GM23338 (cell line): Measurements from ENCODE around the gene RBL1. TPM values are rescaled to one million over a fixed set of nuclear protein-coding genes. Genes with fewer than 3 reads are reported as not detected.

Experiments used
- ATAC-seq: fragments of 200-7000 bp; cut with Tn5 transposase; 3 replicates; pipeline ENCODE4 v1.9.1; 2020
- DNase-seq: peaks from one replicate; pipeline ENCODE4 v3.0.0-alpha.2; 2015; ENCODE audit warnings: low spot score
- H2AFZ ChIP-seq: fragments of 200-600 bp; sonication (generic); 2 replicates; pipeline ENCODE4 v1.8.0; 2016; ENCODE audit warnings: antibody characterized with exemption, mild to moderate bottlenecking, moderate library complexity
- H3F3A ChIP-seq: fragments of 200-600 bp; sonication (generic); replicated peaks from 2 replicates; pipeline ENCODE4 v1.8.0; 2017; ENCODE audit warnings: antibody characterized with exemption, mixed run types, low read depth
- H3K27ac ChIP-seq: fragments of 200-600 bp; sonication (generic); 2 replicates; pipeline ENCODE4 v1.6.1; 2016; ENCODE audit warnings: low read depth
- H3K27me3 ChIP-seq: fragments of 200-600 bp; sonication (generic); 2 replicates; pipeline ENCODE4 v1.8.0; 2016; ENCODE audit warnings: mild to moderate bottlenecking, mixed run types, moderate library complexity; ENCODE audit not compliant: insufficient read depth
- H3K36me3 ChIP-seq: fragments of 200-600 bp; sonication (generic); 2 replicates; pipeline ENCODE4 v1.8.0; 2016; ENCODE audit warnings: mild to moderate bottlenecking; ENCODE audit not compliant: insufficient read depth
- H3K4me1 ChIP-seq: fragments of 200-600 bp; sonication (generic); 2 replicates; pipeline ENCODE4 v1.8.0; 2016; ENCODE audit warnings: mild to moderate bottlenecking, moderate library complexity; ENCODE audit not compliant: insufficient read depth
- H3K4me2 ChIP-seq: fragments of 200-600 bp; sonication (generic); 2 replicates; pipeline ENCODE4 v1.7.1; 2017; ENCODE audit warnings: mixed run types
- H3K4me3 ChIP-seq: fragments of 200-600 bp; sonication (generic); 2 replicates; pipeline ENCODE4 v1.6.1; 2016; ENCODE audit warnings: mixed run types
- H3K79me2 ChIP-seq: fragments of 200-600 bp; sonication (generic); replicated peaks from 2 replicates; pipeline ENCODE4 v1.8.0; 2017; ENCODE audit warnings: mild to moderate bottlenecking; ENCODE audit not compliant: insufficient read depth
- H3K9me2 ChIP-seq: fragments of 200-600 bp; sonication (generic); 2 replicates; pipeline ENCODE4 v1.8.0; 2017; ENCODE audit not compliant: insufficient read depth
- H4K20me1 ChIP-seq: fragments of 200-600 bp; sonication (generic); replicated peaks from 2 replicates; pipeline ENCODE4 v1.8.0; 2017; ENCODE audit warnings: mild to moderate bottlenecking; ENCODE audit not compliant: insufficient read depth
- H3K27ac Mint-ChIP-seq: 2 replicates; pipeline ENCODE4 v1.8.0; 2020; ENCODE audit warnings: inconsistent platforms, mild to moderate bottlenecking, moderate library complexity, mixed read lengths
- H3K27me3 Mint-ChIP-seq: 3 replicates; pipeline ENCODE4 v1.8.0; 2022; ENCODE audit warnings: low read depth, mild to moderate bottlenecking, moderate library complexity, mixed read lengths, inconsistent platforms; ENCODE audit not compliant: insufficient read depth, poor library complexity
- H3K36me3 Mint-ChIP-seq: 3 replicates; pipeline ENCODE4 v1.8.0; 2021; ENCODE audit warnings: low read depth, mild to moderate bottlenecking, inconsistent platforms, moderate library complexity, mixed read lengths
- H3K4me1 Mint-ChIP-seq: 3 replicates; pipeline ENCODE4 v1.8.0; 2020; ENCODE audit warnings: mild to moderate bottlenecking, inconsistent platforms, mixed read lengths
- H3K4me3 Mint-ChIP-seq: 3 replicates; pipeline ENCODE4 v1.8.0; 2021; ENCODE audit warnings: moderate library complexity, mild to moderate bottlenecking, inconsistent platforms, mixed read lengths
- H3K9me3 Mint-ChIP-seq: 3 replicates; pipeline ENCODE4 v1.8.0; 2020; ENCODE audit warnings: moderate library complexity, mild to moderate bottlenecking, inconsistent platforms, mixed read lengths
- CREB1 ChIP-seq: fragments of 250-450 bp; sonication (Bioruptor Pico); IDR thresholded peaks from 2 replicates; pipeline ENCODE4 v1.5.0; 2020; ENCODE audit warnings: low read depth, mild to moderate bottlenecking, moderate library complexity
- EZH2phosphoT487 ChIP-seq: fragments of 200-600 bp; sonication (generic); IDR thresholded peaks from one replicate; pipeline ENCODE4 v1.8.1; 2018; ENCODE audit warnings: antibody characterized with exemption; ENCODE audit not compliant: unreplicated experiment
- JUNB ChIP-seq: IDR thresholded peaks from one replicate; pipeline ENCODE4 v1.6.1; 2016; ENCODE audit warnings: antibody characterized with exemption; ENCODE audit not compliant: unreplicated experiment
- NANOG ChIP-seq: IDR thresholded peaks from 2 replicates; pipeline ENCODE4 v1.6.1; 2016; ENCODE audit warnings: antibody characterized with exemption, borderline replicate concordance
- POLR2AphosphoS5 ChIP-seq: IDR thresholded peaks from 2 replicates; pipeline ENCODE4 v1.6.1; 2016; ENCODE audit warnings: antibody characterized with exemption, low read depth
- polyA plus RNA-seq: library from polyadenylated mRNA; unstranded; fragments of >200 nt; fragmentation: Nextera tagmentation; extraction: Ambion mirVana; gene quantifications from 2 replicates; pipeline ENCODE4 v1.2.1, GENCODE V29; 2016
- total RNA-seq: library from RNA; depleted of rRNA; stranded (reverse); fragments of >200 nt; shearing (Covaris generic); gene quantifications from 2 replicates; pipeline ENCODE4 v1.2.3, GENCODE V29; 2014
- TF ChIP-seq, protein P1 (sequence below): IDR thresholded peaks from 2 replicates; pipeline ENCODE4 v1.6.1; 2016; ENCODE audit warnings: antibody characterized with exemption
- TF ChIP-seq, protein P2 (sequence below): IDR thresholded peaks from one replicate; pipeline ENCODE4 v1.6.1; 2018; ENCODE audit warnings: antibody characterized with exemption; ENCODE audit not compliant: unreplicated experiment
- TF ChIP-seq, protein P3 (sequence below), 2 experiments: fragments of 200-600 bp in 1 of 2; sonication (generic) in 1 of 2; conservative IDR thresholded peaks; 2 replicates each; pipeline versions ENCODE4 v1.5.1 to v1.6.1; 2016 to 2017; ENCODE audit warnings: antibody characterized with exemption in 2 of 2, low read depth in 2 of 2, mild to moderate bottlenecking in 2 of 2, moderate library complexity in 1 of 2
- TF ChIP-seq, protein P4 (sequence below): fragments of 250-450 bp; sonication (Bioruptor Pico); IDR thresholded peaks from 2 replicates; pipeline ENCODE4 v1.5.0; 2020; ENCODE audit warnings: mild to moderate bottlenecking, moderate library complexity

RBL1 gene
- total and polyA plus RNA-seq, 2 experiments from 2014 or later, result 6.4 to 12.6 TPM

DNA sequence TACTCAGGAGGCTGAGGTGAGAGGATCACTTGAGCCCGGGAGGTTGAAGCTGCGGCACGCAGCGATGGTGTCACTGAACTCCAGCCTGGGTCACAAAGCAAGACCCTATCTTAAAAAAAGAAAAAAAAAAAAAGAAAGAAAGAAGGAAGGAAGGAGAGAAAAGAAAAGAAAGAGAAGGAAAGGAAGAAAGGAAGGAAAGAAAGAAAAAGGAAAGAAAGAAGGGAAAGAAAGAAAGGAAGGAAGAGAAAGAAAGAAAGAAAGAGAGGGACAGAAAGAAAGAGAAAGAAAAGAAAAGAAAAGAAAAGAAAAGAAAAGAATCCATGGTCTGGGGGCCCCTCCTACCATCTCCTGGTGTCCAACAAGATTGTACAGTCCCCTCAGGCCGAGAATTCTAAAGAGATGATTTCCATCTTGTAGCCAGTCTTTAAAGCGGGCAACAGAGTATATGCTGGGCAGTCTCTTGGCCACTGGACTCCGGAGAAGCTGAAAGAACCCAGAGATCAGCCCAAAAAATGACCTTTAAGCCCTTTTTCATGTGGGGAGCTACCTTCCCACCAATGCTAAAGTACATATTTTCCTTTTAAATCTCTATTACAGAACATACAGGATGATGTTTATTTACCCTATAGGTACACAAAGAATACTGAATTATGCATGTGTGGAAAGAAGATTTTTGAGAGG, 23.7 kb upstream of the RBL1 start:
- Histone ChIP-seq H2AFZ (no peak overlapping the region), H3K79me2 (no peaks in the 10 kb centered on the region), H3K27ac (no peak overlapping the region), H3K36me3 (no peaks in the 10 kb centered on the region), H3K4me2 (no peak overlapping the region), H3F3A (no peaks in the 10 kb centered on the region), H3K4me3 (no peak overlapping the region), H4K20me1 (no peaks in the 10 kb centered on the region), H3K9me2 (no peaks in the 10 kb centered on the region), H3K4me1 (no peaks in the 10 kb centered on the region), H3K27me3 (no peaks in the 10 kb centered on the region)
- H3K4me1 Mint-ChIP-seq, result no peaks in the 10 kb centered on the region
- TF ChIP-seq CREB1 (no peak), POLR2AphosphoS5 (no peak), NANOG (no peak), JUNB (no peak)
- ATAC-seq (no peak), DNase-seq (no peak)
- no peak overlapping the region for H3K27ac Mint-ChIP-seq
- no peaks in the 10 kb centered on the region for H3K27me3 Mint-ChIP-seq
- H3K36me3 Mint-ChIP-seq, result peaks cover under 1% of the 10 kb centered on the region
- H3K4me3 Mint-ChIP-seq, result no peak overlapping the region
- peaks cover 8% of the 10 kb centered on the region for H3K9me3 Mint-ChIP-seq

DNA sequence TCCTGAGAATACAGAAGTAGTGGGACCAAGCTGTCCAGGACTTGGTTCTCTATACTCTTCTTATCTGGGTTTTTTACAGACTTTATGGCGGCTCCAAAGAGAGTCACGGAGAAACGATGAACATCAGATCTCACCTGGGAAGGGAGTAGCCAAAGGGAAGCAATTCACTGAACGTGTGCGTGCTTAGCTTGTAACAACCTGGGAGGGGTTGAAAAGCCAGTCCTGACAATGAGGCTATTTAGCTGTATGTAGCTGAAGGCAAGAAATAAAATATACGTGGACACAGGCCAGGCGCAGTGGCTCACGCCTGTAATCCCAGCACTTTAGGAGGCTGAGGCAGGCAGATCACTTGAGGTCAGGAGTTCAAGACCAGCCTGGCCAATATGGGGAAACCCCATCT, 18.2 kb upstream of the RBL1 start:
- ATAC-seq, result no peak
- H3K4me1 ChIP-seq, result no peaks in the 10 kb centered on the region
- H3K27ac Mint-ChIP-seq, result no peak overlapping the region
- no peaks in the 10 kb centered on the region for H3K27me3 Mint-ChIP-seq
- H3K4me3 ChIP-seq, result no peak overlapping the region
- H3K27ac ChIP-seq, result no peak overlapping the region
- no peaks in the 10 kb centered on the region for H3K4me1 Mint-ChIP-seq
- no peaks in the 10 kb centered on the region for H3K36me3 Mint-ChIP-seq
- H3K36me3 ChIP-seq, result no peaks in the 10 kb centered on the region
- no peaks in the 10 kb centered on the region for H3K9me2 ChIP-seq
- no peak overlapping the region for H3K4me2 ChIP-seq
- no peaks in the 10 kb centered on the region for H3F3A ChIP-seq
- H4K20me1 ChIP-seq, result no peaks in the 10 kb centered on the region
- H2AFZ ChIP-seq, result no peak overlapping the region
- no peak for DNase-seq
- no peaks in the 10 kb centered on the region for H3K9me3 Mint-ChIP-seq
- H3K27me3 ChIP-seq, result no peaks in the 10 kb centered on the region
- no peak overlapping the region for H3K4me3 Mint-ChIP-seq
- H3K79me2 ChIP-seq, result no peaks in the 10 kb centered on the region
- TF ChIP-seq, protein P1, sequence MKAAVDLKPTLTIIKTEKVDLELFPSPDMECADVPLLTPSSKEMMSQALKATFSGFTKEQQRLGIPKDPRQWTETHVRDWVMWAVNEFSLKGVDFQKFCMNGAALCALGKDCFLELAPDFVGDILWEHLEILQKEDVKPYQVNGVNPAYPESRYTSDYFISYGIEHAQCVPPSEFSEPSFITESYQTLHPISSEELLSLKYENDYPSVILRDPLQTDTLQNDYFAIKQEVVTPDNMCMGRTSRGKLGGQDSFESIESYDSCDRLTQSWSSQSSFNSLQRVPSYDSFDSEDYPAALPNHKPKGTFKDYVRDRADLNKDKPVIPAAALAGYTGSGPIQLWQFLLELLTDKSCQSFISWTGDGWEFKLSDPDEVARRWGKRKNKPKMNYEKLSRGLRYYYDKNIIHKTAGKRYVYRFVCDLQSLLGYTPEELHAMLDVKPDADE, result no peak
- TF ChIP-seq, protein P2, sequence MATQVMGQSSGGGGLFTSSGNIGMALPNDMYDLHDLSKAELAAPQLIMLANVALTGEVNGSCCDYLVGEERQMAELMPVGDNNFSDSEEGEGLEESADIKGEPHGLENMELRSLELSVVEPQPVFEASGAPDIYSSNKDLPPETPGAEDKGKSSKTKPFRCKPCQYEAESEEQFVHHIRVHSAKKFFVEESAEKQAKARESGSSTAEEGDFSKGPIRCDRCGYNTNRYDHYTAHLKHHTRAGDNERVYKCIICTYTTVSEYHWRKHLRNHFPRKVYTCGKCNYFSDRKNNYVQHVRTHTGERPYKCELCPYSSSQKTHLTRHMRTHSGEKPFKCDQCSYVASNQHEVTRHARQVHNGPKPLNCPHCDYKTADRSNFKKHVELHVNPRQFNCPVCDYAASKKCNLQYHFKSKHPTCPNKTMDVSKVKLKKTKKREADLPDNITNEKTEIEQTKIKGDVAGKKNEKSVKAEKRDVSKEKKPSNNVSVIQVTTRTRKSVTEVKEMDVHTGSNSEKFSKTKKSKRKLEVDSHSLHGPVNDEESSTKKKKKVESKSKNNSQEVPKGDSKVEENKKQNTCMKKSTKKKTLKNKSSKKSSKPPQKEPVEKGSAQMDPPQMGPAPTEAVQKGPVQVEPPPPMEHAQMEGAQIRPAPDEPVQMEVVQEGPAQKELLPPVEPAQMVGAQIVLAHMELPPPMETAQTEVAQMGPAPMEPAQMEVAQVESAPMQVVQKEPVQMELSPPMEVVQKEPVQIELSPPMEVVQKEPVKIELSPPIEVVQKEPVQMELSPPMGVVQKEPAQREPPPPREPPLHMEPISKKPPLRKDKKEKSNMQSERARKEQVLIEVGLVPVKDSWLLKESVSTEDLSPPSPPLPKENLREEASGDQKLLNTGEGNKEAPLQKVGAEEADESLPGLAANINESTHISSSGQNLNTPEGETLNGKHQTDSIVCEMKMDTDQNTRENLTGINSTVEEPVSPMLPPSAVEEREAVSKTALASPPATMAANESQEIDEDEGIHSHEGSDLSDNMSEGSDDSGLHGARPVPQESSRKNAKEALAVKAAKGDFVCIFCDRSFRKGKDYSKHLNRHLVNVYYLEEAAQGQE, result no peak
- TF ChIP-seq, protein P3, sequence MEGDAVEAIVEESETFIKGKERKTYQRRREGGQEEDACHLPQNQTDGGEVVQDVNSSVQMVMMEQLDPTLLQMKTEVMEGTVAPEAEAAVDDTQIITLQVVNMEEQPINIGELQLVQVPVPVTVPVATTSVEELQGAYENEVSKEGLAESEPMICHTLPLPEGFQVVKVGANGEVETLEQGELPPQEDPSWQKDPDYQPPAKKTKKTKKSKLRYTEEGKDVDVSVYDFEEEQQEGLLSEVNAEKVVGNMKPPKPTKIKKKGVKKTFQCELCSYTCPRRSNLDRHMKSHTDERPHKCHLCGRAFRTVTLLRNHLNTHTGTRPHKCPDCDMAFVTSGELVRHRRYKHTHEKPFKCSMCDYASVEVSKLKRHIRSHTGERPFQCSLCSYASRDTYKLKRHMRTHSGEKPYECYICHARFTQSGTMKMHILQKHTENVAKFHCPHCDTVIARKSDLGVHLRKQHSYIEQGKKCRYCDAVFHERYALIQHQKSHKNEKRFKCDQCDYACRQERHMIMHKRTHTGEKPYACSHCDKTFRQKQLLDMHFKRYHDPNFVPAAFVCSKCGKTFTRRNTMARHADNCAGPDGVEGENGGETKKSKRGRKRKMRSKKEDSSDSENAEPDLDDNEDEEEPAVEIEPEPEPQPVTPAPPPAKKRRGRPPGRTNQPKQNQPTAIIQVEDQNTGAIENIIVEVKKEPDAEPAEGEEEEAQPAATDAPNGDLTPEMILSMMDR (conservative IDR thresholded peaks at IDR 0.05; ENCODE audit: low read depth in 2 of 2), result no peak
- TF ChIP-seq, protein P4, sequence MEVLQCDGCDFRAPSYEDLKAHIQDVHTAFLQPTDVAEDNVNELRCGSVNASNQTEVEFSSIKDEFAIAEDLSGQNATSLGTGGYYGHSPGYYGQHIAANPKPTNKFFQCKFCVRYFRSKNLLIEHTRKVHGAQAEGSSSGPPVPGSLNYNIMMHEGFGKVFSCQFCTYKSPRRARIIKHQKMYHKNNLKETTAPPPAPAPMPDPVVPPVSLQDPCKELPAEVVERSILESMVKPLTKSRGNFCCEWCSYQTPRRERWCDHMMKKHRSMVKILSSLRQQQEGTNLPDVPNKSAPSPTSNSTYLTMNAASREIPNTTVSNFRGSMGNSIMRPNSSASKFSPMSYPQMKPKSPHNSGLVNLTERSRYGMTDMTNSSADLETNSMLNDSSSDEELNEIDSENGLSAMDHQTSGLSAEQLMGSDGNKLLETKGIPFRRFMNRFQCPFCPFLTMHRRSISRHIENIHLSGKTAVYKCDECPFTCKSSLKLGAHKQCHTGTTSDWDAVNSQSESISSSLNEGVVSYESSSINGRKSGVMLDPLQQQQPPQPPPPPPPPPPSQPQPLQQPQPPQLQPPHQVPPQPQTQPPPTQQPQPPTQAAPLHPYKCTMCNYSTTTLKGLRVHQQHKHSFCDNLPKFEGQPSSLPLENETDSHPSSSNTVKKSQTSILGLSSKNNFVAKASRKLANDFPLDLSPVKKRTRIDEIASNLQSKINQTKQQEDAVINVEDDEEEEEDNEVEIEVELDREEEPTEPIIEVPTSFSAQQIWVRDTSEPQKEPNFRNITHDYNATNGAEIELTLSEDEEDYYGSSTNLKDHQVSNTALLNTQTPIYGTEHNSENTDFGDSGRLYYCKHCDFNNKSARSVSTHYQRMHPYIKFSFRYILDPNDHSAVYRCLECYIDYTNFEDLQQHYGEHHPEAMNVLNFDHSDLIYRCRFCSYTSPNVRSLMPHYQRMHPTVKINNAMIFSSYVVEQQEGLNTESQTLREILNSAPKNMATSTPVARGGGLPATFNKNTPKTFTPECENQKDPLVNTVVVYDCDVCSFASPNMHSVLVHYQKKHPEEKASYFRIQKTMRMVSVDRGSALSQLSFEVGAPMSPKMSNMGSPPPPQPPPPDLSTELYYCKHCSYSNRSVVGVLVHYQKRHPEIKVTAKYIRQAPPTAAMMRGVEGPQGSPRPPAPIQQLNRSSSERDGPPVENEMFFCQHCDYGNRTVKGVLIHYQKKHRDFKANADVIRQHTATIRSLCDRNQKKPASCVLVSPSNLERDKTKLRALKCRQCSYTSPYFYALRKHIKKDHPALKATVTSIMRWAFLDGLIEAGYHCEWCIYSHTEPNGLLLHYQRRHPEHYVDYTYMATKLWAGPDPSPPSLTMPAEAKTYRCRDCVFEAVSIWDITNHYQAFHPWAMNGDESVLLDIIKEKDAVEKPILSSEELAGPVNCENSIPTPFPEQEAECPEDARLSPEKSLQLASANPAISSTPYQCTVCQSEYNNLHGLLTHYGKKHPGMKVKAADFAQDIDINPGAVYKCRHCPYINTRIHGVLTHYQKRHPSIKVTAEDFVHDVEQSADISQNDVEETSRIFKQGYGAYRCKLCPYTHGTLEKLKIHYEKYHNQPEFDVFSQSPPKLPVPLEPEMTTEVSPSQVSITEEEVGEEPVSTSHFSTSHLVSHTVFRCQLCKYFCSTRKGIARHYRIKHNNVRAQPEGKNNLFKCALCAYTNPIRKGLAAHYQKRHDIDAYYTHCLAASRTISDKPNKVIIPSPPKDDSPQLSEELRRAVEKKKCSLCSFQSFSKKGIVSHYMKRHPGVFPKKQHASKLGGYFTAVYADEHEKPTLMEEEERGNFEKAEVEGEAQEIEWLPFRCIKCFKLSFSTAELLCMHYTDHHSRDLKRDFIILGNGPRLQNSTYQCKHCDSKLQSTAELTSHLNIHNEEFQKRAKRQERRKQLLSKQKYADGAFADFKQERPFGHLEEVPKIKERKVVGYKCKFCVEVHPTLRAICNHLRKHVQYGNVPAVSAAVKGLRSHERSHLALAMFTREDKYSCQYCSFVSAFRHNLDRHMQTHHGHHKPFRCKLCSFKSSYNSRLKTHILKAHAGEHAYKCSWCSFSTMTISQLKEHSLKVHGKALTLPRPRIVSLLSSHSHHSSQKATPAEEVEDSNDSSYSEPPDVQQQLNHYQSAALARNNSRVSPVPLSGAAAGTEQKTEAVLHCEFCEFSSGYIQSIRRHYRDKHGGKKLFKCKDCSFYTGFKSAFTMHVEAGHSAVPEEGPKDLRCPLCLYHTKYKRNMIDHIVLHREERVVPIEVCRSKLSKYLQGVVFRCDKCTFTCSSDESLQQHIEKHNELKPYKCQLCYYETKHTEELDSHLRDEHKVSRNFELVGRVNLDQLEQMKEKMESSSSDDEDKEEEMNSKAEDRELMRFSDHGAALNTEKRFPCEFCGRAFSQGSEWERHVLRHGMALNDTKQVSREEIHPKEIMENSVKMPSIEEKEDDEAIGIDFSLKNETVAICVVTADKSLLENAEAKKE (CRISPR knock-in tag), result no peak
- no peak for TF ChIP-seq JUNB
- no peak for TF ChIP-seq EZH2phosphoT487
- no peak for TF ChIP-seq CREB1
- no peak for TF ChIP-seq NANOG
